Stimulated activated CD4-positive, alpha-beta T cell treated with anti-CD3 and anti-CD28 coated beads, Interleukin-12 subunit alpha, Interleukin-12 subunit beta, amount 100 ng/mL, for 48 hours (primary cell): ENCODE results near the gene PPP1R3E.

Experiments used
- DNase-seq, 3 donors: peaks; one replicate each; pipeline ENCODE4 v3.0.0-alpha.2; 2020; ENCODE audit warnings: low read depth in 2 of 3, low spot score in 1 of 3

Gene PPP1R3E

GRCh38 chr14:23322568-23323517 lies 20.2 kb upstream of the PPP1R3E start:
- no peak for DNase-seq

- DNase-seq = peak; percentile 50 to 67 (median 56)
Measured at GRCh38 chr14:23321572-23322547, 19.2 kb upstream of the PPP1R3E start.

- DNase-seq = peak; percentile 92 to 98 (median 93)
Measured at GRCh38 chr14:23320584-23321571, 18.2 kb upstream of the PPP1R3E start, which contains the start of gene PABPN1. Gene PABPN1 (plus strand): TSS chr14:23321457. CDS start chr14:23321470, 13 bp downstream.

GRCh38 chr14:23319746-23320583 lies 17.3 kb upstream of the PPP1R3E start:
- no peak for DNase-seq

- DNase-seq = no peak
Measured at GRCh38 chr14:23316300-23316699, 13.6 kb upstream of the PPP1R3E start.

GRCh38 chr14:23310546-23310945 lies 7.9 kb upstream of the PPP1R3E start:
- no peak for DNase-seq

GRCh38 chr14:23308721-23309445 lies 6.2 kb upstream of the PPP1R3E start:
- DNase-seq = no peak

- DNase-seq = no peak
Measured at GRCh38 chr14:23307687-23308644, 5.3 kb upstream of the PPP1R3E start.

- DNase-seq = no peak
Measured at GRCh38 chr14:23307146-23307530, 4.5 kb upstream of the PPP1R3E start.

GRCh38 chr14:23306412-23307145 lies 3.9 kb upstream of the PPP1R3E start, which contains the start of gene BCL2L2:
Gene BCL2L2 (plus strand): TSS chr14:23306833. CDS start chr14:23307768, 935 bp downstream.
- DNase-seq = no peak

- DNase-seq = peak in 1 of 3 donors; percentile 62
Measured at GRCh38 chr14:23301969-23302289, 730 bp downstream of the PPP1R3E start.

GRCh38 chr14:23301288-23301968 lies 1.2 kb downstream of the PPP1R3E start:
- DNase-seq = peak; percentile 95 to 98 (median 96)

GRCh38 chr14:23300687-23301223 lies 1.9 kb downstream of the PPP1R3E start:
- DNase-seq = no peak

GRCh38 chr14:23299986-23300686 lies 2.5 kb downstream of the PPP1R3E start:
- DNase-seq = no peak

- no peak for DNase-seq
Measured at GRCh38 chr14:23299211-23299957, 3.3 kb downstream of the PPP1R3E start.
